HEK293 (cell line): ENCODE results near the gene NDST1.

Experiments
- PBX3 ChIP-seq: sonication (generic); formaldehyde crosslinking; IDR thresholded peaks from 2 replicates; pipeline ENCODE4 v1.8.1; 2022; ENCODE audit warnings: mild to moderate bottlenecking, moderate library complexity, missing genetic modification reagents
- TF ChIP-seq, protein P1 (sequence below): fragments of 450-650 bp; formaldehyde crosslinking; IDR thresholded peaks from 2 replicates; pipeline ENCODE4 v1.5.1; 2016; ENCODE audit warnings: missing biosample characterization, missing genetic modification characterization
- TF ChIP-seq, protein P2 (sequence below): fragments of 450-650 bp; formaldehyde crosslinking; conservative IDR thresholded peaks from 2 replicates; pipeline ENCODE4 v1.5.1; 2016; ENCODE audit warnings: low read depth, missing biosample characterization, missing genetic modification characterization
- TF ChIP-seq, protein P3 (sequence below): fragments of 450-650 bp; formaldehyde crosslinking; IDR thresholded peaks from 2 replicates; pipeline ENCODE4 v1.5.1; 2016; ENCODE audit warnings: missing biosample characterization, missing genetic modification characterization

DNA sequence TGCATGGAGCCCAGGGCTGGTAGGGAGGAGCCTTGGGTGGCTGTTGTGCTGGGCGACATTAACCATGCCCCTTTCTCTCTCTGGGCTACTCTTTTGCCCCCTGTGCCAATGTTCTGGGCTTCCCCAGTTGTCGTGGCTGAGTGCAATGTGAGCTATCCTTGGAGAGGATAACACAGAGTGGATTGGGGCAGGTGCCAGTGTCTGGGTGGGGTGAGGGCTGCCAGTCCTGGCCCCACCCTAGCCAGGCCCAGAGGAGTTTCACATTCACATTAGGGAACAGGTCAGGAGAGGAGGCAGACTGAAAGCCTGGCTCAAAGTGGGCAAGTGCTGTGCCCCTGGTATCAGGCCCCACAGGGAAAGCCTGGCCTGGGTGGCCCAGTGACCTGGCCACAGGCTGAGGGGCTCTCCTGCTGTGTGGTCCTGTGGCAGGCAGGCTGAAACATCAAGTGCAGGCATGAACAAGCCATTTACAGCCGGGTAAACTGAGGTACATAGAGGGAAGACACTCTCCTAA lies 7.5 kb upstream of the NDST1 start:
- TF ChIP-seq, protein P1, sequence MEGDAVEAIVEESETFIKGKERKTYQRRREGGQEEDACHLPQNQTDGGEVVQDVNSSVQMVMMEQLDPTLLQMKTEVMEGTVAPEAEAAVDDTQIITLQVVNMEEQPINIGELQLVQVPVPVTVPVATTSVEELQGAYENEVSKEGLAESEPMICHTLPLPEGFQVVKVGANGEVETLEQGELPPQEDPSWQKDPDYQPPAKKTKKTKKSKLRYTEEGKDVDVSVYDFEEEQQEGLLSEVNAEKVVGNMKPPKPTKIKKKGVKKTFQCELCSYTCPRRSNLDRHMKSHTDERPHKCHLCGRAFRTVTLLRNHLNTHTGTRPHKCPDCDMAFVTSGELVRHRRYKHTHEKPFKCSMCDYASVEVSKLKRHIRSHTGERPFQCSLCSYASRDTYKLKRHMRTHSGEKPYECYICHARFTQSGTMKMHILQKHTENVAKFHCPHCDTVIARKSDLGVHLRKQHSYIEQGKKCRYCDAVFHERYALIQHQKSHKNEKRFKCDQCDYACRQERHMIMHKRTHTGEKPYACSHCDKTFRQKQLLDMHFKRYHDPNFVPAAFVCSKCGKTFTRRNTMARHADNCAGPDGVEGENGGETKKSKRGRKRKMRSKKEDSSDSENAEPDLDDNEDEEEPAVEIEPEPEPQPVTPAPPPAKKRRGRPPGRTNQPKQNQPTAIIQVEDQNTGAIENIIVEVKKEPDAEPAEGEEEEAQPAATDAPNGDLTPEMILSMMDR (tag by site-specific recombination), result no peak
- TF ChIP-seq, protein P2, sequence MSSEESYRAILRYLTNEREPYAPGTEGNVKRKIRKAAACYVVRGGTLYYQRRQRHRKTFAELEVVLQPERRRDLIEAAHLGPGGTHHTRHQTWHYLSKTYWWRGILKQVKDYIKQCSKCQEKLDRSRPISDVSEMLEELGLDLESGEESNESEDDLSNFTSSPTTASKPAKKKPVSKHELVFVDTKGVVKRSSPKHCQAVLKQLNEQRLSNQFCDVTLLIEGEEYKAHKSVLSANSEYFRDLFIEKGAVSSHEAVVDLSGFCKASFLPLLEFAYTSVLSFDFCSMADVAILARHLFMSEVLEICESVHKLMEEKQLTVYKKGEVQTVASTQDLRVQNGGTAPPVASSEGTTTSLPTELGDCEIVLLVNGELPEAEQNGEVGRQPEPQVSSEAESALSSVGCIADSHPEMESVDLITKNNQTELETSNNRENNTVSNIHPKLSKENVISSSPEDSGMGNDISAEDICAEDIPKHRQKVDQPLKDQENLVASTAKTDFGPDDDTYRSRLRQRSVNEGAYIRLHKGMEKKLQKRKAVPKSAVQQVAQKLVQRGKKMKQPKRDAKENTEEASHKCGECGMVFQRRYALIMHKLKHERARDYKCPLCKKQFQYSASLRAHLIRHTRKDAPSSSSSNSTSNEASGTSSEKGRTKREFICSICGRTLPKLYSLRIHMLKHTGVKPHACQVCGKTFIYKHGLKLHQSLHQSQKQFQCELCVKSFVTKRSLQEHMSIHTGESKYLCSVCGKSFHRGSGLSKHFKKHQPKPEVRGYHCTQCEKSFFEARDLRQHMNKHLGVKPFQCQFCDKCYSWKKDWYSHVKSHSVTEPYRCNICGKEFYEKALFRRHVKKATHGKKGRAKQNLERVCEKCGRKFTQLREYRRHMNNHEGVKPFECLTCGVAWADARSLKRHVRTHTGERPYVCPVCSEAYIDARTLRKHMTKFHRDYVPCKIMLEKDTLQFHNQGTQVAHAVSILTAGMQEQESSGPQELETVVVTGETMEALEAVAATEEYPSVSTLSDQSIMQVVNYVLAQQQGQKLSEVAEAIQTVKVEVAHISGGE (tag by site-specific recombination), result no peak
- TF ChIP-seq PBX3 (CRISPR knock-in tag), result no peak
- TF ChIP-seq, protein P3, sequence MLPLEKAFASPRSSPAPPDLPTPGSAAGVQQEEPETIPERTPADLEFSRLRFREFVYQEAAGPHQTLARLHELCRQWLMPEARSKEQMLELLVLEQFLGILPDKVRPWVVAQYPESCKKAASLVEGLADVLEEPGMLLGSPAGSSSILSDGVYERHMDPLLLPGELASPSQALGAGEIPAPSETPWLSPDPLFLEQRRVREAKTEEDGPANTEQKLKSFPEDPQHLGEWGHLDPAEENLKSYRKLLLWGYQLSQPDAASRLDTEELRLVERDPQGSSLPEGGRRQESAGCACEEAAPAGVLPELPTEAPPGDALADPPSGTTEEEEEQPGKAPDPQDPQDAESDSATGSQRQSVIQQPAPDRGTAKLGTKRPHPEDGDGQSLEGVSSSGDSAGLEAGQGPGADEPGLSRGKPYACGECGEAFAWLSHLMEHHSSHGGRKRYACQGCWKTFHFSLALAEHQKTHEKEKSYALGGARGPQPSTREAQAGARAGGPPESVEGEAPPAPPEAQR, result no peak
